22Rv1 (cell line): ENCODE data around the gene COBL.

Experiments used
- ZFX ChIP-seq: fragments of 450-650 bp; IDR thresholded peaks from 2 replicates; pipeline ENCODE4 v1.6.1; 2017; ENCODE audit warnings: antibody characterized with exemption, borderline replicate concordance
- TF ChIP-seq, protein P1 (sequence below): fragments of 450-650 bp; IDR thresholded peaks from 2 replicates; pipeline ENCODE4 v1.5.1; 2017; ENCODE audit warnings: mild to moderate bottlenecking

DNA sequence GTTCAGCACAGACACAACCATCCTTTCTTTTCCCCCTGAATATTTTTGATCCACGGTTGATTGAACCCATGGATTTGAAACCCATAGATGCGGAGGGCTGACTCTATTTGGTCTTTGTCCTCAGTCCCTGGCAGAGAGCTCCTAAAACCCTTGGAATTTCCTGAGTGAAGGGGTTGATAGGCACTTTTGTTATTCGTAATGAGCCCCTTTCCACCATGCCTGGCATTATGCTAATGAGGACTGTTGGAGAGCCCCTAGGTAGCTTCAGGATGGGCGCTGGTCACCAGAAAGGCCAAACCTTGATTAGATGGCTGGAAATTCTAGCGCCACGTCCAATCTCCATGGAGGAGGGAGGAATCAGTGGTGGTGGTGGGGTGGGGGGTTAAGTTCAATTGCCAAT, 328.1 kb downstream of the COBL start:
- TF ChIP-seq, protein P1, sequence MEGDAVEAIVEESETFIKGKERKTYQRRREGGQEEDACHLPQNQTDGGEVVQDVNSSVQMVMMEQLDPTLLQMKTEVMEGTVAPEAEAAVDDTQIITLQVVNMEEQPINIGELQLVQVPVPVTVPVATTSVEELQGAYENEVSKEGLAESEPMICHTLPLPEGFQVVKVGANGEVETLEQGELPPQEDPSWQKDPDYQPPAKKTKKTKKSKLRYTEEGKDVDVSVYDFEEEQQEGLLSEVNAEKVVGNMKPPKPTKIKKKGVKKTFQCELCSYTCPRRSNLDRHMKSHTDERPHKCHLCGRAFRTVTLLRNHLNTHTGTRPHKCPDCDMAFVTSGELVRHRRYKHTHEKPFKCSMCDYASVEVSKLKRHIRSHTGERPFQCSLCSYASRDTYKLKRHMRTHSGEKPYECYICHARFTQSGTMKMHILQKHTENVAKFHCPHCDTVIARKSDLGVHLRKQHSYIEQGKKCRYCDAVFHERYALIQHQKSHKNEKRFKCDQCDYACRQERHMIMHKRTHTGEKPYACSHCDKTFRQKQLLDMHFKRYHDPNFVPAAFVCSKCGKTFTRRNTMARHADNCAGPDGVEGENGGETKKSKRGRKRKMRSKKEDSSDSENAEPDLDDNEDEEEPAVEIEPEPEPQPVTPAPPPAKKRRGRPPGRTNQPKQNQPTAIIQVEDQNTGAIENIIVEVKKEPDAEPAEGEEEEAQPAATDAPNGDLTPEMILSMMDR, result no peak
- no peak for TF ChIP-seq ZFX
